GM18858 (cell line): ENCODE results near the gene STUM.
"Not testable (repeated sequence)": the region's sequence is repeated elsewhere in the genome, so short reads cannot be mapped to it uniquely, and the experiment has no call there.

Experiments
- ATAC-seq: cut with Tn5 transposase; IDR thresholded peaks from one replicate; pipeline ENCODE4 v1.9.1; 2021; ENCODE audit not compliant: unreplicated experiment

STUM gene

GRCh38 chr1:226548256-226549093, at the start of gene STUM:
Gene STUM, plus strand, starts transcription at chr1:226548764. Its CDS starts 141 bp downstream, at chr1:226548905.
- ATAC-seq: no peak

- ATAC-seq: not testable (repeated sequence)
Observed at GRCh38 chr1:226499699-226500098, 48.9 kb upstream of the STUM start.

GRCh38 chr1:226506021-226506420, 42.5 kb upstream of the STUM start:
- ATAC-seq: no peak

- ATAC-seq: no peak
Observed at GRCh38 chr1:226506921-226507320, 41.6 kb upstream of the STUM start.

GRCh38 chr1:226510453-226510852, 38.1 kb upstream of the STUM start:
- no peak for ATAC-seq

GRCh38 chr1:226511296-226511695, 37.3 kb upstream of the STUM start:
- ATAC-seq: no peak

GRCh38 chr1:226512076-226512728, 36.4 kb upstream of the STUM start:
- no peak for ATAC-seq

GRCh38 chr1:226518375-226518774, 30.2 kb upstream of the STUM start:
- ATAC-seq: no peak

GRCh38 chr1:226519135-226519534, 29.4 kb upstream of the STUM start:
- ATAC-seq: no peak

GRCh38 chr1:226519716-226520598, 28.6 kb upstream of the STUM start:
- no peak for ATAC-seq

GRCh38 chr1:226520640-226521355, 27.8 kb upstream of the STUM start:
- no peak for ATAC-seq

GRCh38 chr1:226523646-226524406, 24.7 kb upstream of the STUM start:
- no peak for ATAC-seq

GRCh38 chr1:226524547-226524946, 24.0 kb upstream of the STUM start:
- ATAC-seq: no peak

- no peak for ATAC-seq
Observed at GRCh38 chr1:226525750-226526149, 22.8 kb upstream of the STUM start.

- no peak for ATAC-seq
Observed at GRCh38 chr1:226526801-226527595, 21.6 kb upstream of the STUM start.

- ATAC-seq: no peak
Observed at GRCh38 chr1:226529891-226530290, 18.7 kb upstream of the STUM start.

GRCh38 chr1:226530591-226530990, 18.0 kb upstream of the STUM start:
- ATAC-seq: no peak

- ATAC-seq: no peak
Observed at GRCh38 chr1:226531360-226532093, 17.0 kb upstream of the STUM start.

GRCh38 chr1:226532553-226532952, 16.0 kb upstream of the STUM start:
- no peak for ATAC-seq
